Prostate gland (tissue), 2 donors: ENCODE data around the gene ACTR5.
"Not testable (repeated sequence)": the region's sequence is repeated elsewhere in the genome, so short reads cannot be mapped to it uniquely, and the experiment has no call there.

Source experiments
- CTCF ChIP-seq, 4 experiments: fragments of 200-600 bp in 2 of 4; fragments of 450-650 bp in 2 of 4; sonication (generic) in 2 of 4; IDR thresholded peaks; 1 replicate in 3 of 4; 2 replicates in 1 of 4; pipeline ENCODE4 v1.5.1; 2016 to 2019; ENCODE audit warnings: antibody characterized with exemption in 4 of 4, mild to moderate bottlenecking in 2 of 4, moderate library complexity in 2 of 4
- POLR2AphosphoS5 ChIP-seq: sonication (generic); formaldehyde crosslinking; IDR thresholded peaks from one replicate; pipeline ENCODE4 v1.6.1; 2017; ENCODE audit warnings: antibody characterized with exemption

- not testable (repeated sequence) for TF ChIP-seq POLR2AphosphoS5; CTCF (IDR thresholded peaks at IDR 0.05)
These were observed 45.8 kb downstream of the ACTR5 start for GRCh38 chr20:38794057-38794456.
